Measurements from ENCODE around the gene CCDC159.
A peak's percentile ranks its signal among the peaks of the same experiment; 100 is the strongest.
"Not testable (repeated sequence)": the region's sequence is repeated elsewhere in the genome, so short reads cannot be mapped to it uniquely, and the experiment has no call there.

The CCDC159 gene

GRCh38 chr19:11338569-11339253 lies 7.6 kb upstream of the CCDC159 start:
- DNase-seq: no peak

DNA sequence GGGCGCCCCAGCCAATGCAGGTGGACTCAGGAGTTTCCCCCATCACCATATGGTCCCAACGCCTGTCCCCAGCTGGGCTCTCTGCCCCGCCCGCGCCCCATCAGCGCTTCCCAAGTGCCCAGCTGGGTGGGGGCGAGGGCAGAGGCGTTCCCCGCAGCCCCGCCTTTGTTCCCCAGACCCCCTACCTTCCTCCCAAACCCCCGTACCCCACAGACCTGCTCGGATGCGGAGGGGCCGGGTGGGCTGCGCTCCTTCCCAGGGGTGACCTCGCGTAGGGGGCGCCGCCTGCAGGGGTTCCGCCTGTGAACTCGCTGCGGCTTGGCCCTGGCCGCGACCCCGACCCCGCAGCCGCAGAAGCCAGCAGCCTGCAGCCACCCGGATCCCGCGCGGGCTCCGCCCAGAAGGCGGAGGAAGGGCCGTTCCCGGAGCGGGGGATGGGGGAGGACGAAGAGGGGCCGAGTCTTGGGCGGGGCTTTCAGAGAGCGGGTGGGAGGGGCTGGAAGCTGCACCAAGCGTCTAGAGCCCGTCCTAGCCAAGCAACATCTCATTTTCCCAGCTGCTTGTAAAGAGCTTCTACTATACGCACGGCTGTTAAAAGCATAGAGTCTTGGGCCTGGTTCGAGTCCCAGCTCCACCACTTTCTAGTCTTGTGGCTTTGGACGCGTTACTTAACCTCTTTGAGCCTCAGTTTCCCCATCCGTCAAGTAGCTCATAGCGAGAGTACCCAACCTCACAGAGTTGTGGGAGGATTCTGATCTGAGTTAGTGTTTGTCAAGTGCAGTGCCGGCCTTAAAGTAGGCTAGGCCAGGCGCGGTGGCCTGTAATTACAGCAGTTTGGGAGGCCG lies 6.8 kb upstream of the CCDC159 start, which contains the start of gene RAB3D:
TSS of gene RAB3D (minus strand) at position 404 of the 845 bp plus-strand sequence. CDS start 2,258 bp downstream, outside the sequence.
- DNase-seq: peak; percentile 73 to 75

- DNase-seq: not testable (repeated sequence)
Measured at GRCh38 chr19:11340099-11340467, 6.2 kb upstream of the CCDC159 start.

DNA sequence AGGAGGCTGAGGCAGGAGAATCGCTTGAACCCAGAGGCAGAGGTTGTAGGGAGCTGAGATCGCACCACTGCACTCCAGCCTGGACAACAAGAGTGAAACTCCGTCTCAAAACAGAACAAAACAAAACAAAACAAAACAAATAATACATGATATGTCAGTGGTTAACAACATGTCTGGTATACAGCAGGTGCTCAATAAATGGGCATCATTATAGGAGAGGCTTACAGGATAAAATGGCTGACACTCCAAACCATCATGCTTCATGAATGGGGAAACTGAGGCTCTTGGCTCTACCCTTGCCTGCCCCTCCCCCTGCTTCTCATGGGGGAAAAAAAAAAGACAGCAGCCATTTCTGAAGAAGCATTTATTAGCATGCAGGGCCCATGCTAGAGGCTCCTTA lies 3.9 kb upstream of the CCDC159 start:
- no peak for DNase-seq

GRCh38 chr19:11345122-11345803 lies 1.1 kb upstream of the CCDC159 start:
- no peak for DNase-seq

DNA sequence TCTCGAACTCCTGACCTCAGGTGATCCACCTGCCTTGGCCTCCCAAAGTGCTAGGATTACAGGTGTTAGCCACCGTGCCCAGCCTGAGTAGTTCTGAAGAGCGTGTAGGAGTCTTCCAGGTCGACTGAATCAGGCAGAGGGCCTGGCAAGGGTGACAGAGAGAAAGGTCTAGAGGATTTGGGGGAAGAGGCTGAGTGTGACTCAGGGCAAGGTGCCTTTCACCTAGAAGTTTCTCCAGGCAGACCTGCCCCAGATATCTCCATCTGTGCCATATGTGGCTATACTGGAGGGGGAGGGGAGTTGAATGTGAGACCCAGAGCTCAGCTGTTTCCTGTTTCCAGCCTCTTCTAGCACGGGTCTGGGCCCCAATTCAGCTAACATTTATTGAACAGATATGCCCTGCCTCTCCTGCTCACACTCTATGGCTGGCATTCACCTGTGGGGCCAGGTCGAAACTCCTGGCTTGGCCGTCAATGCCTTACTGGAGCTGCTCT lies 1.3 kb downstream of the CCDC159 start:
- no peak for DNase-seq

DNA sequence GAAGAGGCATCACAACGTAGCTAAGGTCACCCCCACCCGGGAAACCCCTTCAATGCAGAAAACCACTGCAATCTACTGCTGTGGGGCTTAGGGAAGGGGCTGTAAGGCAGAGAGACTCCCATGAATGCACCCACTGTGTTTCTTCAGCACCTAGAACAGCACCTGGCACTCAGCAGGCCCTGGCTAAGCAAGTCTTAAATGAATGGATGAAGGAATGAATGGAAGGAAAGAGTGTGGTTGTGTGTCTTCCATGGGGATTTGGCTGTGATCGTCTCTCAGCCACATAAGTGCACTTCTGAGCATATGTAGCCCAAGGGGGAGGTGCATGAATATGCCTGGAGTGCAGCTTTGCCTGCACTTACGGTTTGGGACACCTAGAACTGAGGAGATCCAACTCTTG lies 2.9 kb downstream of the CCDC159 start:
- DNase-seq: no peak

- not testable (repeated sequence) for DNase-seq
Measured at GRCh38 chr19:11354102-11354501, 7.8 kb downstream of the CCDC159 start.

DNA sequence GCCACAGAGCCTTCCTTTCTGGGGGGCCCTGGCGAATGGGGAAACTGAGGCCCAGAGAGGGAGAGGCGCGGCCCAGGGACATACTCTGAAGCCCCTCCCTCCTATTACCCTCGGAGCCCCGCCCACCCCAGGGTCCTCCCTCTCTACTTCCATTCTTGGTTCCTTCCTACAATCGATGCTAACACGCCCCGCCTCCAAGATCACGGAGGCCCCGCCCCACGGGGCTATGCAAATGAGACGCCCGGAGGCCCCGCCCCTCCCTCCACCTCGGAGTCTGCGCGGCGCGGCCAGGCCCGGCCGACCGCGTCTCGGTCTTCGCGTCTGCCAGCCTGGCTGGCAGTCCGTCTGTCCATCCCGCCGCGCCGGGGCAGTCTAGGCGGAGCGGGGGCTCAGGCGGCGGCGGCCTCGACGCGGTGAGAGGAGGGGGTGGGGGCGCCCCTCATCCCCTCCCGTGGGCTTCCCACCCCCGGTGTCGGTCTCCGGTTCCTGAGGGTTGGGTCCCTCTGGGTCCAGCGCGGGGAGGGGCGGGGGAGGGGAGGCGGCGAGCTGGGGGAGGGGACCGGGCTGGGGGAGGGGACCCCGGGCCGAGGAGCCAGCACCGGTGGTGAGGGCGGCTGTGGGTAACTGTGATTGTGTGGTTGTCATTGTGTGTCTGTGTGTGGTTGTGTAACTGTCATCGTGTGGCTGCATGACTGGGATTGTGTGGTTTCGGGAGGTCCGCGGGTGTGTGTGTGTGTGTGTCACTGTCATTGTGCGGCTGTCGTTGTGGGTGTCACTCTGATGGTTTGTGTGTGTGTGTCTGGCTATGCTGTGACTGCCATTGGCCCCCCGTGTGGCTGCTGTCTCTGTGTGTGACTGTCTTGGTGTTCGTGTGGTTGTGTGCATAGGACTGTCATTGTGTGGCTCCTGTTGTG lies 9.1 kb downstream of the CCDC159 start, which contains the start of gene PLPPR2:
TSS of gene PLPPR2 (plus strand) at position 273 of the 914 bp plus-strand sequence. CDS start 2,242 bp downstream, outside the sequence.
- peak; percentile 79 for DNase-seq

DNA sequence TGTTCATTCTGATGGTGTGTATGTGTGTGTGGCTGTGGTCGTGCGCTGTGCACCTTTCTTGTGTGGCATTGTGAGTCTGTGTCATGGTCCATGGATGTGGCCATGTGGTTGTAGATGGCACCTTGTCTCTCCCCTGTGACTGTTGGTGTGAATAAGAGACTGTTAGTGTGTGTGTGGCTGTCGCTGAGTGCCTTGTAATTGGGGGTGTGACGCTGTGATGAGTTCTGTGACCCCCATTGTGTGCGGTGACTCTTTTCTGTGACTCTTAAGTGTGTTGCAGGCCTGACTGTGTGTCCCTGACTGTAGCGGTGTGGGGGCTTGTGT lies 9.7 kb downstream of the CCDC159 start:
- no peak for DNase-seq

- no peak for DNase-seq
Measured at GRCh38 chr19:11356676-11357550, 10.6 kb downstream of the CCDC159 start.

DNA sequence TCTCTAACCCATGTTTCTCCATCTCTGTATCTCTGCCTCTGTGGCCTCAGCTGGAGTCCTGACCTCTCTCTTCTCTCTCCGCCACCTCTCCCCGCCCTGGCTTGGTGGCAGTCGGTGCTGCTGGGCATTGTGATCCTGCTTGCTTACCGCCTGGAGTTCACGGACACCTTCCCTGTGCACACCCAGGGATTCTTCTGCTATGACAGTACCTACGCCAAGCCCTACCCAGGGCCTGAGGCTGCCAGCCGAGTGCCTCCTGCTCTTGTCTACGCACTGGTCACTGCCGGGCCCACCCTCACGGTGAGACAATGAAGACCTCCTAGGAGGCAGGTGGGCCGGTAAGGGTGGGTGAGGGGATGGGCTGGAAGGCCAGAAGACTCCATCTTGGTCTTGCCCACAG lies 13.1 kb downstream of the CCDC159 start:
- DNase-seq: no peak

- DNase-seq: no peak
Measured at GRCh38 chr19:11361037-11361770, 14.9 kb downstream of the CCDC159 start.

DNA sequence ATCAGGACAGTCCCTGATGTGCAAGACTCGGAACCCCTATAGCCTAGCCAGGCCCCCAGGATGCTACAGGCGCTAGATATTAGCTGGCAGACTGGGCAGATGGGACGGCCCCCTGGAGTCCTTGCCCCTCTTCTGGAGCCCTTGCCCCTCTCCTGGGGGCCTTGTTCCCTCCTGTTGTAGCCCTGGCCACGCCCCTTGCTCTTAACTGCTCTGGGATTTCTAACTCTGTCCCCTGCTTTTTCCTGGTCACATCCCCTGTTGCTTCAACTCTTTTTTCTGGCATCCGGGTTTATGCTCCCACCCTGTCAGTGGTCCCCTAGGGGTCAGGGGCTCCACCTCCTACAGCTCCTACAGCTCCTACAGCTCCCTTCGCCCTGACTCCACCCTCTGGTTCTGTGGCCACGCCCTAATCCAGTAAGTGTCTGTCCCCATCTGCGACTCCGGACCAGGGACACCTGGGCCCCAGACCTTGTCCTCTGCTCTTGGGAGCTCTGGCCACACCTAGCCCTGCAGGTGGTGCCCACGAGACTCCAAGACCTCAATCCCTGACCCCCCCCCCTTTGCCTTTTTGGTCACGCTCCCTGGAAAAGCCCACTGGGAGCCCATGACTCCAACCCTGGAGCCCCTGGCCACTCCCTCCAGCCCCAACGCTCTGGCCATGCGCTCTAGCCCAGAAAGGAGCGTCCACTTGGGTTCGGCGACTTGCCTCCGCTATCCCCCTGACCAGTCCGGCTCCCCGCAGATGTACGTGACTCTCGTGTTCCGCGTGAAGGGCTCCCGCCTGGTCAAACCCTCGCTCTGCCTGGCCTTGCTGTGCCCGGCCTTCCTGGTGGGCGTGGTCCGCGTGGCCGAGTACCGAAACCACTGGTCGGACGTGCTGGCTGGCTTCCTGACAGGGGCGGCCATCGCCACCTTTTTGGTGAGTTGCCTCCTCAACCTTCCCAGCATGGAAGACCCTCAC lies 15.7 kb downstream of the CCDC159 start:
- no peak for DNase-seq

GRCh38 chr19:11363881-11364280 lies 17.6 kb downstream of the CCDC159 start:
- no peak for DNase-seq

DNA sequence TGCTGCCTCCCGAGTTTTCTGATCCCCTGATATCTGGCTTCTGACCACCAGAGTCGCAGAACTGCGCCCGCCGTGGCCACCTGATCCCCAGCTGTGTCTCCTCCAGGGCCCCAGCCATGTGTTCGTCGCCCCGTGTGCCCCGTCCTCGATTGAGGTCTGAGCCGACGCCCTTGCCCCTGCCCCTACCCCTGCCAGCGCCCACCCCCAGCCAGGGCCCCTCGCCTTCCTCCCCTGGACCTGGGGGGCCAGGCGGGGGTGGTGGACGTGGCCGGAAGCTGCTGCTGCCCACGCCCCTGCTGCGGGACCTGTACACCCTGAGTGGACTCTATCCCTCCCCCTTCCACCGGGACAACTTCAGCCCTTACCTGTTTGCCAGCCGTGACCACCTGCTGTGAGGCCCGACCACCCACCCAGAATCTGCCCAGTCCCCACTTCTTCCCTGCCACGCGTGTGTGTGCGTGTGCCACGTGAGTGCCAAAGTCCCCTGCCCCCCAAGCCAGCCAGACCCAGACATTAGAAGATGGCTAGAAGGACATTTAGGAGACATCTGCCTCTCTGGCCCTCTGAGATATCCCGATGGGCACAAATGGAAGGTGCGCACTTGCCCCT lies 18.1 kb downstream of the CCDC159 start:
- DNase-seq: no peak

GRCh38 chr19:11364935-11365334 lies 18.6 kb downstream of the CCDC159 start:
- DNase-seq: no peak

GRCh38 chr19:11365557-11366117 lies 19.3 kb downstream of the CCDC159 start:
- no peak for DNase-seq

DNA sequence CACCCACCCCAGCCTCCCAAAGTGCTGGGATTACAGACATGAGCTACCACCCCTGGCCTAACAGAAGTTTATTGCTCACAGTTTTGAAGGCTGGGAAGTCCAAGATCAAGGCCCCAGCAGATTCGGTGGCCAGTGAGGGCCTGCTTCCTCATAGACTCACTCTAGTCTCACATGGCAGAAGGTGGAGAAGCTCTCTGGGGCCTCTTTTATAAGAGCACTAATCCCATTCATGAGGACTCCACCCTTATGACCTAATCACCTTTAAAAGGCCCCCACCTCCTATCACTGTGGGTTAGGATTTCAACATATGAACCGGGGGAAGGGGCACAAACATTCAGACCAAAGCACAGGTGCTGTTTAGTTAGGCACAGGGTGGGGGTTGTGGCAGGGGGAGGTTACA lies 21.2 kb downstream of the CCDC159 start:
- DNase-seq: no peak
